Dendritic cell treated with granulocyte-macrophage colony-stimulating factor and Interleukin-4, amounts not matched to agents 40 ng/mL and 50 ng/mL, for 4 days (primary cell): ENCODE results near the gene ROBO4.

Experiments
- H3K27ac Mint-ChIP-seq: one replicate; pipeline ENCODE4 v1.8.0; 2022; ENCODE audit warnings: mild to moderate bottlenecking, mixed read lengths
- H3K27me3 Mint-ChIP-seq: one replicate; pipeline ENCODE4 v1.8.0; 2022; ENCODE audit warnings: mild to moderate bottlenecking, mixed read lengths
- H3K36me3 Mint-ChIP-seq: one replicate; pipeline ENCODE4 v1.8.0; 2022; ENCODE audit warnings: low read depth, mixed read lengths
- H3K4me1 Mint-ChIP-seq: one replicate; pipeline ENCODE4 v1.8.0; 2022; ENCODE audit warnings: low read depth, mixed read lengths
- H3K4me3 Mint-ChIP-seq: one replicate; pipeline ENCODE4 v1.8.0; 2022; ENCODE audit warnings: mild to moderate bottlenecking, moderate library complexity, mixed read lengths
- H3K9me3 Mint-ChIP-seq: one replicate; pipeline ENCODE4 v1.8.0; 2022; ENCODE audit warnings: mixed read lengths
- intact Hi-C: fragments of 100-400 bp; cut with micrococcal nuclease; formaldehyde crosslinking; loops from one replicate; pipeline ENCODE4 v1.15.0; 2022

The ROBO4 gene

GRCh38 chr11:124890151-124890550 is 7.5 kb downstream of the ROBO4 start:
- Mint-ChIP-seq H3K27me3 (peaks cover 5% of the 10 kb centered on the region), H3K9me3 (no peaks in the 10 kb centered on the region), H3K4me1 (peaks cover 60% of the 10 kb centered on the region), H3K36me3 (no peaks in the 10 kb centered on the region), H3K4me3 (no peak overlapping the region), H3K27ac (peak overlapping the region; percentile 85)
- intact Hi-C loops, result no loop called here

- Mint-ChIP-seq H3K27ac (peak overlapping the region; percentile 85), H3K27me3 (peaks cover 10% of the 10 kb centered on the region), H3K4me1 (peaks cover 60% of the 10 kb centered on the region), H3K9me3 (no peaks in the 10 kb centered on the region), H3K36me3 (no peaks in the 10 kb centered on the region), H3K4me3 (peak overlapping the region; percentile 59)
- intact Hi-C loops, result loop anchor here (1.0 kb wide), 1 partner anchor 13 kb away; no protein-coding TSS in a partner anchor
Observed at GRCh38 chr11:124889191-124890091, 8.2 kb downstream of the ROBO4 start.

- Mint-ChIP-seq H3K27ac (no peak overlapping the region), H3K27me3 (peaks cover 10% of the 10 kb centered on the region)
Observed at GRCh38 chr11:124887667-124888013, 10.0 kb downstream of the ROBO4 start.

GRCh38 chr11:124886978-124887666 is 10.5 kb downstream of the ROBO4 start:
- H3K4me3 Mint-ChIP-seq, result no peak overlapping the region
- no peaks in the 10 kb centered on the region for H3K36me3 Mint-ChIP-seq
- peaks cover 10% of the 10 kb centered on the region for H3K27me3 Mint-ChIP-seq
- peak overlapping the region; percentile 21 for H3K27ac Mint-ChIP-seq
- H3K9me3 Mint-ChIP-seq, result no peaks in the 10 kb centered on the region
- peaks cover 45% of the 10 kb centered on the region for H3K4me1 Mint-ChIP-seq
- intact Hi-C loops, result no loop called here

More at GRCh38 chr11:124887667-124888013, 10.0 kb downstream of the ROBO4 start:
- intact Hi-C loops, result no loop called here
- H3K4me3 Mint-ChIP-seq, result no peak overlapping the region
- H3K9me3 Mint-ChIP-seq, result no peaks in the 10 kb centered on the region
- H3K4me1 Mint-ChIP-seq, result peaks cover 50% of the 10 kb centered on the region
- H3K36me3 Mint-ChIP-seq, result no peaks in the 10 kb centered on the region

- Mint-ChIP-seq H3K9me3 (no peaks in the 10 kb centered on the region), H3K36me3 (no peaks in the 10 kb centered on the region), H3K27ac (peak overlapping the region; percentile 21), H3K4me1 (peaks cover 38% of the 10 kb centered on the region), H3K4me3 (no peak overlapping the region), H3K27me3 (peaks cover 10% of the 10 kb centered on the region)
- intact Hi-C loops, result no loop called here
Observed at GRCh38 chr11:124886476-124886875, 11.2 kb downstream of the ROBO4 start.

GRCh38 chr11:124884869-124885479 is 12.7 kb downstream of the ROBO4 start:
- Mint-ChIP-seq H3K4me1 (peaks cover 33% of the 10 kb centered on the region), H3K27me3 (peaks cover 14% of the 10 kb centered on the region), H3K36me3 (no peaks in the 10 kb centered on the region), H3K9me3 (no peaks in the 10 kb centered on the region), H3K27ac (no peak overlapping the region), H3K4me3 (no peak overlapping the region)
- intact Hi-C loops, result no loop called here

GRCh38 chr11:124884340-124884739 is 13.3 kb downstream of the ROBO4 start:
- intact Hi-C loops, result no loop called here
- Mint-ChIP-seq H3K9me3 (no peaks in the 10 kb centered on the region), H3K36me3 (no peaks in the 10 kb centered on the region), H3K27ac (no peak overlapping the region), H3K4me1 (peaks cover 33% of the 10 kb centered on the region), H3K4me3 (no peak overlapping the region), H3K27me3 (peaks cover 17% of the 10 kb centered on the region)

- intact Hi-C loops, result no loop called here
- H3K4me1 Mint-ChIP-seq, result peaks cover 33% of the 10 kb centered on the region
- no peaks in the 10 kb centered on the region for H3K9me3 Mint-ChIP-seq
- H3K36me3 Mint-ChIP-seq, result no peaks in the 10 kb centered on the region
- H3K4me3 Mint-ChIP-seq, result no peak overlapping the region
- no peak overlapping the region for H3K27ac Mint-ChIP-seq
- H3K27me3 Mint-ChIP-seq, result peaks cover 27% of the 10 kb centered on the region
Observed at GRCh38 chr11:124882339-124883071, 15.2 kb downstream of the ROBO4 start.

GRCh38 chr11:124880958-124881357 is 16.7 kb downstream of the ROBO4 start:
- H3K4me1 Mint-ChIP-seq, result peaks cover 41% of the 10 kb centered on the region
- intact Hi-C loops, result no loop called here
- H3K4me3 Mint-ChIP-seq, result no peak overlapping the region
- H3K36me3 Mint-ChIP-seq, result no peaks in the 10 kb centered on the region
- H3K27me3 Mint-ChIP-seq, result peaks cover 28% of the 10 kb centered on the region
- no peak overlapping the region for H3K27ac Mint-ChIP-seq
- no peaks in the 10 kb centered on the region for H3K9me3 Mint-ChIP-seq

- intact Hi-C loops, result no loop called here
- no peaks in the 10 kb centered on the region for H3K9me3 Mint-ChIP-seq
- H3K4me3 Mint-ChIP-seq, result no peak overlapping the region
- no peaks in the 10 kb centered on the region for H3K36me3 Mint-ChIP-seq
- H3K27me3 Mint-ChIP-seq, result peaks cover 35% of the 10 kb centered on the region
- peaks cover 48% of the 10 kb centered on the region for H3K4me1 Mint-ChIP-seq
- H3K27ac Mint-ChIP-seq, result no peak overlapping the region
Observed at GRCh38 chr11:124880290-124880611, 17.4 kb downstream of the ROBO4 start.

GRCh38 chr11:124879493-124880289 is 18.0 kb downstream of the ROBO4 start:
- H3K4me1 Mint-ChIP-seq, result peaks cover 54% of the 10 kb centered on the region
- H3K27ac Mint-ChIP-seq, result no peak overlapping the region
- H3K9me3 Mint-ChIP-seq, result no peaks in the 10 kb centered on the region
- H3K4me3 Mint-ChIP-seq, result no peak overlapping the region
- peaks cover 38% of the 10 kb centered on the region for H3K27me3 Mint-ChIP-seq
- intact Hi-C loops, result loop anchor here (5.0 kb wide), 1 partner anchor 73 kb away; the partner anchor contains the start of gene CCDC15
- no peaks in the 10 kb centered on the region for H3K36me3 Mint-ChIP-seq

GRCh38 chr11:124878759-124879492 is 18.7 kb downstream of the ROBO4 start:
- Mint-ChIP-seq H3K4me1 (peaks cover 57% of the 10 kb centered on the region), H3K9me3 (no peaks in the 10 kb centered on the region), H3K27ac (no peak overlapping the region), H3K4me3 (no peak overlapping the region), H3K27me3 (peaks cover 43% of the 10 kb centered on the region), H3K36me3 (no peaks in the 10 kb centered on the region)
- intact Hi-C loops, result loop anchor here (5.0 kb wide), 1 partner anchor 73 kb away; the partner anchor contains the start of gene CCDC15
